ENCODE measurements around the gene TTLL10. TPM values are rescaled to one million over a fixed set of nuclear protein-coding genes. Genes with fewer than 3 reads are reported as not detected.

Gene TTLL10
- total RNA-seq, 3 donors from 2014 or later, result not detected

DNA sequence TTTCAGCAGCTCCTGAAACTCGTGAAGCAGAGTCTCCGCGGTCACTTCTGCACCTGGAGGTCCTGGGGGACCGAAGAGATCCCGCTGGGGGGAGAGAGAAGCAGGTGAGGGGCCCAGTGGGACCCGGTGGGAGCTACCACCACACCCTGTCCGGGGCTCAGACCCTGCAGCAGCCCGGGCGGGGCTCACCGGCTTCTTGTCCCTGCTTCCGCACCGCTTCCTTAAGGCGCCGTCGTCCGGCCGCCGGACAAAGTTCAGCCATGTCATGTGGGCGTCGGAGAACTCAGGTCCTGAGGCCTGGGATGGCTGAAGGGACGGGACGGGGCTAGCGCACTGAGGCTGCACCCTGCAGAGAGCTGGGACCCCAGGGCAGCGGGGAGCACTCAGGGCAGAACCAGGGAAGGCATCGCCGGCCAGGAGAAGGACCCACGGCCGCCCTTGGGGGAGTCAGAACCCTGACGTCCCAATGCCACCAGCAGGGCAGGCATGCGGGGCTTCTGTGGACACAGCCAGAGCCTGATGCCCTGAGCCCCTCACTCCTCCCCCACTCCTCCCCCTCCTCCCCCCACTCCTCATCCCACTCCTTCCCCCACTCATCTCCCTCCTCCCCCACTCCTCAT lies 70.6 kb downstream of the TTLL10 start:
- Mint-ChIP-seq H3K27me3 (ENCODE audit: low read depth) (peaks cover 1% of the 10 kb centered on the region), H3K4me1 (ENCODE audit: low read depth) (no peaks in the 10 kb centered on the region), H3K36me3 (ENCODE audit: insufficient read depth) (no peaks in the 10 kb centered on the region), H3K4me3 (no peak overlapping the region), H3K9me3 (no peaks in the 10 kb centered on the region)
- DNase-seq (no peak), ATAC-seq (no peak)

DNA sequence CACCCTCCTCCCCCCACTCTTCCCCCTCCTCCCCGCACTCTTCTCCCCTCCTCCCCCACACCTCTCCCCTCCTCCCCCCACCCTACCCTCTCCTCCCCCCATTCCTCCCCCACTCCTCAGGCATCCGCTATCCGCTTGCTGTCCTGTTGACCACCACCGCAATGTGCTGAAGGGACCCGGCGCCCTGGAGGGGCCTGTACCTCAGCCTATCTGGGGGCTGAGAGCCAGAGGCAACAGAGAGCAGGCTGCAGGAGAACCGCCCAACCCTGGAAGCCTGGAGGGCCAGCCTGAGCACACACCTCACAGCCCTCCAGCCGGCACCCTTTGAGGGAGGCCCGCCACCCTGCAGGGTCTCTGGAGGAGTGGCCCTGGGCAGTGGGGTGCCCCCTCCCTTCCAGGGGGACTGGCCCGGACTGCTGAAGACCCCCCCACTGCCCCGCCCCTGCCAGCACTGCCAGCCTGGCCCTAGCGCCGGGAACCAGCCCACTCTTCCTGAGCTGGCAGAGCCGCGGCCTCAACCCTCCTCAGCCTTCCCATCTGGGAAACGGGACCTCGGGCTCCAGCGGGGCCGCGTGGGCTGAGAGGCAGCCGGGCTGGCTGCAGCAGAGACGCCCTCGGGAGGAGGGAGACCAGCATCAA lies 71.6 kb downstream of the TTLL10 start:
- ATAC-seq, result no peak
- no peak for DNase-seq
- no peak overlapping the region for H3K4me3 Mint-ChIP-seq
- peaks cover 6% of the 10 kb centered on the region for H3K4me1 Mint-ChIP-seq (ENCODE audit: low read depth)
- H3K27me3 Mint-ChIP-seq (ENCODE audit: low read depth), result peaks cover 1% of the 10 kb centered on the region
- no peaks in the 10 kb centered on the region for H3K36me3 Mint-ChIP-seq (ENCODE audit: insufficient read depth)
- H3K9me3 Mint-ChIP-seq, result no peaks in the 10 kb centered on the region

- ATAC-seq (no peak), DNase-seq (no peak)
- no peaks in the 10 kb centered on the region for H3K36me3 Mint-ChIP-seq (ENCODE audit: insufficient read depth)
- no peaks in the 10 kb centered on the region for H3K9me3 Mint-ChIP-seq
- H3K27me3 Mint-ChIP-seq (ENCODE audit: low read depth), result peaks cover 1% of the 10 kb centered on the region
- H3K4me3 Mint-ChIP-seq, result no peak overlapping the region
- H3K4me1 Mint-ChIP-seq (ENCODE audit: low read depth), result peaks cover 9% of the 10 kb centered on the region
These were observed 72.3 kb downstream of the TTLL10 start for GRCh38 chr1:1245817-1246576.

DNA sequence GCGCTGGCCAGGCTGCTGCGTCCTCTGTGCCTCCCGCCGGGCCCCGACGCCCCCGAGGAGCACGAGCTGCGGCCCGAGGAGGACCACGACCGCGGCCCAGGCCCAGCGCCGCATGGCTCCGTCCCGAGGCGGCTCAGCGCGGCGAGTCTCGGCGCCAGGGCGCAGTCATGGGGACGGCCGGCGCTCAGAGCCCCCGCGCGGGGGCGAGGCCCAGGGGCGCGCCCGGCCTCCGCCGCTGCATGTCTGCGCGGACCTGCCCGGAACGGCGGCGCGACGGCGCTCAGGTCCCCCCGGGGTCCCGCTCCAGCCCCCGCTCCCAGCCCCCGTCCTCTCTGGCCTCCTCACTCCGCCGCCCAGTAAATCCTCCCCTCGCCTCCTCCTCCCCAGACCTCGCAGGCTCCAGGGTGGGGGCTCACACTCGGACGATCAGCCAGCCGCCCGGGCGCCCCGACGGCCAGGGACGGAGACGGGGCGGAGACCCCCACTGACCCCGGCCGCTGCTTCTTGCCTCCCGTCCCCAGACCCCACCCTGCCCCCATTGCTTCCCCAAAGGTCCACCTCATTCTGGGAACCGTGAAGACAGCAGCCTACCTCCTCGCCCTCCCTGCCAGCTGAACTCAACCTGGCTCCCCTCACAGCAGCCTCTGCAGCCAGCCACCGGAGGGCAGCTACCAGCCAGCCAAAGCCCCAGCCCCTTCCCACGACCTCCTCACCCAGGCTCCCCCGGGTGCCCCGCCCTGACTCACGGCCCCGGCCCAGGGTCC lies 73.1 kb downstream of the TTLL10 start, which contains the start of gene C1QTNF12:
Gene C1QTNF12, minus strand, starts transcription at position 146 of the 764 bp plus-strand sequence. Its CDS starts 32 bp downstream, at position 114.
- Mint-ChIP-seq H3K27me3 (ENCODE audit: low read depth) (peaks cover 1% of the 10 kb centered on the region), H3K9me3 (no peaks in the 10 kb centered on the region), H3K4me1 (ENCODE audit: low read depth) (peaks cover 11% of the 10 kb centered on the region), H3K36me3 (ENCODE audit: insufficient read depth) (no peaks in the 10 kb centered on the region), H3K4me3 (no peak within 1 kb of the TSS)
- DNase-seq, result no peak
- ATAC-seq, result peak; percentile 27 to 38

DNA sequence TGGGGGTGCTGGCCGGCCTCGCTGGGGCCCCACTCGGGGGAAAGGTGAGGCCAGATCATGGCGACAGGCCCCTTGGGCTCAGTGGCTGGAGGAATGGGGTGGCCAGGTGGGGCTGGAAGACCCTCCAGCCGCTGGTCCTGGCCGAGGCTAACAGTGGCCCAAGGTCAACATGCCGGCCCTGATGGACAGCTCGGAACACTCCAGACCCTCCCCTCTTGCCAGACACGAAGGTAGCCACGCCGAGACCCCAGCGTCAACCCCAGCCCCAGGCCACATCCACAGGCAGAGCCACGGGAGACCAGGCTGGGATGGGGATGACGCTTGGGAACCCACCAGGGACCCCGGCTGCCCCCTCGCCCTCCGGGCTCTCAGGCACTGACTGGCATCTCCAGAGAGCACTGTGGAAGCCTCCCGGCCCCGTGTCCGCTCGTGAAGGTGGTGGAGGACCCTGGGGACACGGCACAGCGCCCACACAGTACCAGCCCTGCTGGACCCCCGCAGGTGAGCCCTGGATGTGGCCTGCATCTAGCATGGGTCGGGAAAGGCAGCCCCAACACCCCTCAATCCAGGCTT lies 73.7 kb downstream of the TTLL10 start:
- no peak for DNase-seq
- H3K4me1 Mint-ChIP-seq (ENCODE audit: low read depth), result peaks cover 11% of the 10 kb centered on the region
- H3K27me3 Mint-ChIP-seq (ENCODE audit: low read depth), result peaks cover 1% of the 10 kb centered on the region
- H3K9me3 Mint-ChIP-seq, result no peaks in the 10 kb centered on the region
- H3K4me3 Mint-ChIP-seq, result no peak overlapping the region
- H3K36me3 Mint-ChIP-seq (ENCODE audit: insufficient read depth), result no peaks in the 10 kb centered on the region
- no peak for ATAC-seq

Other genes starting within 250 kb of the TTLL10 start
- not detected for gene SAMD11, start 250.0 kb upstream of the TTLL10 start, total RNA-seq
- 100 to 1,000 TPM; 292 to 315 (median 315) TPM for gene NOC2L, start 214.6 kb upstream of the TTLL10 start, total RNA-seq
- gene KLHL17, start 213.3 kb upstream of the TTLL10 start, total RNA-seq, result 10 to 100 TPM; 32.1 to 36.6 (median 34.3) TPM
- 1 to 10 TPM; 1.6 to 2.4 (median 1.9) TPM for gene PLEKHN1, start 207.4 kb upstream of the TTLL10 start, total RNA-seq
- not detected for gene PERM1, start 191.8 kb upstream of the TTLL10 start, total RNA-seq
- gene HES4, start 173.8 kb upstream of the TTLL10 start, total RNA-seq, result 1 to 10 TPM; 1.3 to 3.0 (median 2.7) TPM
- 10 to 100 TPM; 22.3 to 23.7 (median 22.9) TPM for gene ISG15, start 160.4 kb upstream of the TTLL10 start, total RNA-seq
- gene AGRN, start 153.8 kb upstream of the TTLL10 start, total RNA-seq, result 10 to 100 TPM; 12.0 to 18.0 (median 15.2) TPM
- gene RNF223, start 99.6 kb upstream of the TTLL10 start, total RNA-seq, result under 1 TPM in 1 of 3 donors, not detected in 2; 0.16 TPM
- gene C1orf159, start 57.8 kb upstream of the TTLL10 start, total RNA-seq, result 10 to 100 TPM; 22.3 to 27.6 (median 26.8) TPM
- gene TNFRSF18, start 32.7 kb downstream of the TTLL10 start, total RNA-seq, result 100 to 1,000 TPM; 102 to 212 (median 155) TPM
- 100 to 1,000 TPM; 480 to 735 (median 495) TPM for gene TNFRSF4, start 40.3 kb downstream of the TTLL10 start, total RNA-seq
- gene SDF4, start 58.1 kb downstream of the TTLL10 start, total RNA-seq, result 100 to 1,000 TPM; 191 to 242 (median 193) TPM
- 10 to 100 TPM; 38.0 to 40.8 (median 39.0) TPM for gene B3GALT6, start 58.4 kb downstream of the TTLL10 start, total RNA-seq
- gene C1QTNF12, start 72.8 kb downstream of the TTLL10 start, total RNA-seq, result 1 to 10 TPM; 1.6 to 2.2 (median 2.1) TPM
- 10 to 100 TPM; 89.3 to 93.6 (median 91.2) TPM for gene UBE2J2, start 100.0 kb downstream of the TTLL10 start, total RNA-seq
- 1 to 10 TPM; 2.8 to 3.9 (median 3.2) TPM for gene SCNN1D, start 106.6 kb downstream of the TTLL10 start, total RNA-seq
- 10 to 100 TPM; 28.4 to 37.6 (median 30.1) TPM for gene ACAP3, start 134.1 kb downstream of the TTLL10 start, total RNA-seq
- gene PUSL1, start 134.7 kb downstream of the TTLL10 start, total RNA-seq, result 10 to 100 TPM; 38.9 to 40.7 (median 39.5) TPM
- 100 to 1,000 TPM; 164 to 181 (median 172) TPM for gene INTS11, start 150.8 kb downstream of the TTLL10 start, total RNA-seq
- gene CPTP, start 150.9 kb downstream of the TTLL10 start, total RNA-seq, result 10 to 100 TPM; 16.0 to 18.4 (median 18.1) TPM
- gene TAS1R3, start 157.4 kb downstream of the TTLL10 start, total RNA-seq, result under 1 TPM; 0.15 to 0.29 (median 0.19) TPM
- gene DVL1, start 175.5 kb downstream of the TTLL10 start, total RNA-seq, result 10 to 100 TPM; 70.7 to 74.6 (median 72.1) TPM
- under 1 TPM; 0.41 to 0.53 (median 0.47) TPM for gene MXRA8, start 184.7 kb downstream of the TTLL10 start, total RNA-seq
- 100 to 1,000 TPM; 218 to 244 (median 220) TPM for gene AURKAIP1, start 201.3 kb downstream of the TTLL10 start, total RNA-seq
- gene CCNL2, start 225.5 kb downstream of the TTLL10 start, total RNA-seq, result 100 to 1,000 TPM; 112 to 127 (median 118) TPM
- 100 to 1,000 TPM; 254 to 300 (median 271) TPM for gene MRPL20, start 233.4 kb downstream of the TTLL10 start, total RNA-seq
- under 1 TPM in 1 of 3 donors, not detected in 2; 0.15 TPM for gene ANKRD65, start 247.4 kb downstream of the TTLL10 start, total RNA-seq